K562 (cell line): ENCODE data around the gene ZNF366. TPM values are rescaled to one million over a fixed set of nuclear protein-coding genes. Genes with fewer than 3 reads are reported as not detected.
A peak's percentile ranks its signal among the peaks of the same experiment; 100 is the strongest.

Experiments
- ATAC-seq: fragments of 200-7000 bp; cut with Tn5 transposase; 3 replicates; pipeline ENCODE4 v1.9.1; 2020; ENCODE audit warnings: moderate library complexity
- BruUV-seq: library from RNA; stranded (reverse); fragments of 400-500 nt; replicated peaks from 2 replicates; lab custom pipeline; 2021; lab: Mats Ljungman, UMichigan
- CTCF ChIA-PET: fragments of 300-600 bp; formaldehyde crosslinking; extraction: SDS; loops from one replicate; lab custom pipeline; 2021; ENCODE audit warnings: low intra/inter-chr PET ratio; lab: Yijun Ruan, JAX
- POLR2A ChIA-PET: fragments of 300-600, 350-650 bp; sonication (Branson Sonifier 250); formaldehyde crosslinking; extraction: SDS; loops from one replicate; lab custom pipeline; 2021; ENCODE audit warnings: antibody characterized with exemption, inconsistent platforms; lab: Yijun Ruan, JAX
- DNase-seq, 4 experiments: peaks; one replicate each; pipeline versions ENCODE4 v3.0.0 to v3.0.0-alpha.2; 2011 to 2018; ENCODE audit warnings: low spot score in 3 of 4, mixed read lengths in 3 of 4; ENCODE audit errors: extremely low read depth in 1 of 4
- FAIRE-seq: peaks from 2 replicates; lab custom pipeline; 2011; peaks lifted over from hg19 to GRCh38; lab: Jason Lieb, UNC
- H2AFZ ChIP-seq: 2 replicates; pipeline ENCODE4 v1.6.0; 2011; ENCODE audit warnings: low read depth, low read length, control low read depth, inconsistent platforms
- H3K27ac ChIP-seq: fragments of 200-600 bp; 3 replicates; pipeline ENCODE4 v1.8.0; 2011; ENCODE audit warnings: low read depth, mild to moderate bottlenecking, control low read depth, inconsistent platforms, low read length, moderate library complexity, mixed read lengths; ENCODE audit errors: extremely low read depth
- H3K27me3 ChIP-seq, 2 experiments: fragments of 300-600 bp in 1 of 2; 2 replicates in 1 of 2; 3 replicates in 1 of 2; pipeline versions ENCODE4 v1.6.0 to v1.8.0; 2011; ENCODE audit warnings: inconsistent platforms in 2 of 2, low read length in 2 of 2, mild to moderate bottlenecking in 1 of 2, mixed read lengths in 1 of 2, moderate library complexity in 1 of 2; ENCODE audit not compliant: control insufficient read depth in 2 of 2, insufficient read depth in 2 of 2
- H3K36me3 ChIP-seq: fragments of 300-600 bp; 3 replicates; pipeline ENCODE4 v1.8.0; 2011; ENCODE audit warnings: mild to moderate bottlenecking, low read length, inconsistent platforms; ENCODE audit not compliant: control insufficient read depth, insufficient read depth
- H3K4me1 ChIP-seq, 2 experiments: fragments of 200-600 bp in 1 of 2; replicated peaks in 1 of 2; 2 replicates in 1 of 2; 3 replicates in 1 of 2; pipeline versions ENCODE4 v1.5.1 to v1.8.0; 2011; ENCODE audit warnings: inconsistent platforms in 2 of 2, low read length in 2 of 2, mild to moderate bottlenecking in 1 of 2, mixed read lengths in 1 of 2, moderate library complexity in 1 of 2; ENCODE audit not compliant: control insufficient read depth in 2 of 2, insufficient read depth in 2 of 2
- H3K4me2 ChIP-seq: 2 replicates; pipeline ENCODE4 v1.6.1; 2011; ENCODE audit warnings: low read length, control low read depth, inconsistent platforms, mixed read lengths; ENCODE audit not compliant: insufficient read depth
- H3K4me3 ChIP-seq: fragments of 200-600 bp; sonication (generic), shearing (Covaris generic); 2 replicates; pipeline ENCODE4 v1.5.1; 2016; ENCODE audit warnings: control low read depth, inconsistent platforms
- H3K79me2 ChIP-seq: fragments of 200-600 bp; 3 replicates; pipeline ENCODE4 v1.8.0; 2011; ENCODE audit warnings: low read length, inconsistent platforms; ENCODE audit not compliant: control insufficient read depth, insufficient read depth
- H3K9ac ChIP-seq, 2 experiments: 2 replicates each; pipeline versions ENCODE4 v1.6.0 to v1.6.1; 2011; ENCODE audit warnings: low read depth in 2 of 2, low read length in 2 of 2, control low read depth in 1 of 2, inconsistent platforms in 1 of 2, mild to moderate bottlenecking in 1 of 2, mixed read lengths in 1 of 2; ENCODE audit not compliant: insufficient read depth in 1 of 2
- H3K9me1 ChIP-seq: one replicate; pipeline ENCODE4 v1.6.0; 2011; ENCODE audit warnings: inconsistent platforms, mild to moderate bottlenecking, low read length, moderate library complexity; ENCODE audit not compliant: control insufficient read depth, insufficient read depth
- H3K9me3 ChIP-seq: replicated peaks from 2 replicates; pipeline ENCODE4 v1.5.1; 2011; ENCODE audit warnings: low read depth, low read length, inconsistent platforms; ENCODE audit not compliant: control insufficient read depth, insufficient read depth
- H4K20me1 ChIP-seq: replicated peaks from 2 replicates; pipeline ENCODE4 v1.6.1; 2011; ENCODE audit warnings: low read length, inconsistent platforms, mixed read lengths; ENCODE audit not compliant: control insufficient read depth, insufficient read depth
- RAD21 ChIP-seq, 2 experiments: fragments of 250-450 bp in 1 of 2; fragments of 450-650 bp in 1 of 2; sonication (Bioruptor Pico) in 1 of 2; formaldehyde crosslinking in 1 of 2; IDR thresholded peaks in 1 of 2; conservative IDR thresholded peaks in 1 of 2; 2 replicates each; pipeline versions ENCODE4 v1.4.0 to v1.8.0; 2020 to 2022; ENCODE audit warnings: mild to moderate bottlenecking in 2 of 2, moderate library complexity in 1 of 2
- REST ChIP-seq, 2 experiments: fragments of 450-650 bp; formaldehyde crosslinking in 1 of 2; IDR thresholded peaks; 2 replicates each; pipeline versions ENCODE4 v1.4.0 to v1.6.1; 2014 to 2020; ENCODE audit warnings: mild to moderate bottlenecking in 2 of 2, borderline replicate concordance in 1 of 2, low read depth in 1 of 2
- TOE1 ChIP-seq, 2 experiments: fragments of 450-650 bp in 1 of 2; sonication (generic) in 1 of 2; formaldehyde crosslinking in 1 of 2; IDR thresholded peaks; 2 replicates each; pipeline versions ENCODE4 v1.7.1 to v1.8.0; 2016 to 2022; ENCODE audit warnings: borderline replicate concordance in 2 of 2, mild to moderate bottlenecking in 2 of 2, antibody characterized with exemption in 1 of 2, inconsistent platforms in 1 of 2, low read depth in 1 of 2, missing genetic modification reagents in 1 of 2, moderate library complexity in 1 of 2
- ZNF274 ChIP-seq: IDR thresholded peaks from 2 replicates; pipeline ENCODE4 v1.6.1; 2011; ENCODE audit warnings: low read depth, mild to moderate bottlenecking, low read length, moderate library complexity, borderline replicate concordance
- WGBS: fragments of 100-300 bp; shearing (Covaris generic); methylation state at CpG from one replicate; pipeline ENCODE4 v1.1.6; 2016; ENCODE audit warnings: low coverage, mixed read lengths; ENCODE audit not compliant: insufficient coverage; ENCODE audit errors: missing lambda C conversion rate; 5-methylcytosine and 5-hydroxymethylcytosine counted together
- in situ Hi-C: fragments of 300-500 bp; cut with MboI; formaldehyde crosslinking; loops from 4 replicates; pipeline ENCODE4 v1.15.0; 2018; ENCODE audit warnings: inconsistent platforms, mixed read lengths
- intact Hi-C: fragments of 100-400 bp; cut with micrococcal nuclease; formaldehyde crosslinking; loops from 2 replicates; pipeline ENCODE4 v1.14.2; 2022
- polyA plus RNA-seq, 8 experiments: library from polyadenylated mRNA; depleted of rRNA in 4 of 8; stranded (reverse) in 5 of 8; unstranded in 3 of 8; fragments of >200 nt; fragmentation: Nextera tagmentation in 2 of 8; fragmentation: Illumina TruSeq in 1 of 8; extraction: Ambion mirVana in 2 of 8; extraction: Trizol in 1 of 8; gene quantifications; 2 replicates each; pipeline versions ENCODE4 v1.2.1 to v1.2.3, GENCODE V29; 2011 to 2014; ENCODE audit warnings: inconsistent platforms in 1 of 8, missing spikeins in 1 of 8
- total RNA-seq, 7 experiments: library from RNA; depleted of rRNA in 6 of 7; stranded (reverse); fragments of >200 nt in 6 of 7; fragmentation: Illumina TruSeq in 2 of 7; extraction: Trizol in 2 of 7; gene quantifications; 2 replicates each; pipeline versions ENCODE4 v1.2.1 to v1.2.3, GENCODE V29; 2011 to 2021; ENCODE audit warnings: low replicate concordance in 1 of 7
- TF ChIP-seq, protein P1 (sequence below), 3 experiments: IDR thresholded peaks in 2 of 3; conservative IDR thresholded peaks in 1 of 3; 2 replicates each; pipeline ENCODE4 v1.5.1; 2011 to 2012; ENCODE audit warnings: low read length in 3 of 3, mild to moderate bottlenecking in 3 of 3, control low read depth in 2 of 3, improper control_type of control experiment in 1 of 3, inconsistent platforms in 1 of 3, low read depth in 1 of 3, mixed read lengths in 1 of 3, moderate library complexity in 1 of 3; ENCODE audit not compliant: insufficient read depth in 2 of 3
- TF ChIP-seq, protein P2 (sequence below): fragments of 450-650 bp; formaldehyde crosslinking; IDR thresholded peaks from 2 replicates; pipeline ENCODE4 v1.4.0; 2020; ENCODE audit warnings: mild to moderate bottlenecking, moderate library complexity

The ZNF366 gene
- total and polyA plus RNA-seq, 9 of the 15 experiments (the other 6 are each of a cell fraction or from before 2014, with no cell fraction given): not detected

DNA sequence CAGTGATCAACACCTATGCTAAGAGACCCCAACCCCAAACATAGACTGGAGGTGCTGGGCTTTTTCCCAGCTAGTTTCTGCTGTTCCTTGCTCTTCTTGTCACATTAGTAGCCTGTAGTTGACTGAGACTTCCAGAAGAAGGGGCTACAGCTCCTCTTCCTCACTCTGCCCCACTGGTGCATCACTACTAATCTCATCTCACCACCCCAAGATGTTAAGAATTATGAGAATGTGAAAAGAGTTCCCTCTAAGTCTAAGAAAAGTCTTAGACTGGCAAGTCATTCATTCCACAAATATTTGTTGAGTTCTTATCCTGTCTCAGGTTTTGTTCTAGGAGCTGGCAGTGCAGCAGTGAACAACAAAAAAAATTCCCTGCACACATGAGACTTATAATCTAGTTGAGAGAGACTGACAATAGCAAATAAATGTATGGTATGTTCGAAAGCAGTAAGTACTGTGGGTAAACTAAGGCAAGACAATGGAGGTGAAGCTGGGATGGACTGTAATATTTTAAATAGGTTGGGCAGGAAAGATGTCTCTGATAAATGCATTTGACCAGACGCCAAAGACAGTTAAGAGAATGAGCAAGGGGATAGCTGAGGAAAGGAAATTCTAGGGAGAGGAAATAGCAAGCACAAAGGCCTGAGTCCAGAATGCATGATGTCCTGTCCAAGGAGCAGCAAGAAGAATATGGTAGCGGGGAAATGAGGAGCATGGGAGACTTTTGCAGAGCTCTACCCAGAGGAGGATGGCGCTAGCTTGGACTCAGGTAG, 94.7 kb downstream of the ZNF366 start:
- H3K9ac ChIP-seq: no peak overlapping the region
- H3K27ac ChIP-seq: no peak overlapping the region
- peaks cover 0 to 3% of the 10 kb centered on the region in 2 experiments; a peak in 1 of 5 replicates for H3K4me1 ChIP-seq
- H3K27me3 ChIP-seq: peaks cover 0 to 12% of the 10 kb centered on the region in 2 experiments; a peak in 1 of 5 replicates
- no peaks in the 10 kb centered on the region for H3K79me2 ChIP-seq
- ChIA-PET POLR2A (interaction anchor here (0.8 to 1.7 kb wide), 5 partner anchors 9 to 112 kb away, joined by 3 to 4 read pairs (median 3); no protein-coding TSS in a partner anchor), CTCF (no interaction called here)
- no peak for ATAC-seq
- intact Hi-C loops (loop anchor here (1.0 kb wide), 1 partner anchor 112 kb away; no protein-coding TSS in a partner anchor), in situ Hi-C loops (no loop called here)
- no peak overlapping the region for H3K4me2 ChIP-seq
- no peak for FAIRE-seq
- no peaks in the 10 kb centered on the region for H3K36me3 ChIP-seq
- no peak for DNase-seq
- no TSS peak for BruUV-seq
- H2AFZ ChIP-seq: no peak overlapping the region
- H4K20me1 ChIP-seq: no peaks in the 10 kb centered on the region
- no peaks in the 10 kb centered on the region for H3K9me1 ChIP-seq
- no peaks in the 10 kb centered on the region for H3K9me3 ChIP-seq
- WGBS: 3% methylated on average over 4 of the region's 4 CpGs
- no peak overlapping the region for H3K4me3 ChIP-seq
- TF ChIP-seq, protein P1, sequence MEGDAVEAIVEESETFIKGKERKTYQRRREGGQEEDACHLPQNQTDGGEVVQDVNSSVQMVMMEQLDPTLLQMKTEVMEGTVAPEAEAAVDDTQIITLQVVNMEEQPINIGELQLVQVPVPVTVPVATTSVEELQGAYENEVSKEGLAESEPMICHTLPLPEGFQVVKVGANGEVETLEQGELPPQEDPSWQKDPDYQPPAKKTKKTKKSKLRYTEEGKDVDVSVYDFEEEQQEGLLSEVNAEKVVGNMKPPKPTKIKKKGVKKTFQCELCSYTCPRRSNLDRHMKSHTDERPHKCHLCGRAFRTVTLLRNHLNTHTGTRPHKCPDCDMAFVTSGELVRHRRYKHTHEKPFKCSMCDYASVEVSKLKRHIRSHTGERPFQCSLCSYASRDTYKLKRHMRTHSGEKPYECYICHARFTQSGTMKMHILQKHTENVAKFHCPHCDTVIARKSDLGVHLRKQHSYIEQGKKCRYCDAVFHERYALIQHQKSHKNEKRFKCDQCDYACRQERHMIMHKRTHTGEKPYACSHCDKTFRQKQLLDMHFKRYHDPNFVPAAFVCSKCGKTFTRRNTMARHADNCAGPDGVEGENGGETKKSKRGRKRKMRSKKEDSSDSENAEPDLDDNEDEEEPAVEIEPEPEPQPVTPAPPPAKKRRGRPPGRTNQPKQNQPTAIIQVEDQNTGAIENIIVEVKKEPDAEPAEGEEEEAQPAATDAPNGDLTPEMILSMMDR (IDR thresholded peaks at IDR 0.05 in 2 of 3, conservative IDR thresholded peaks at IDR 0.05 in 1 of 3; ENCODE audit: insufficient read depth in 2 of 3, low read depth in 1 of 3, low read length in 3 of 3): peak in 1 of 3 experiments; percentile 31; a peak in 2 of 6 replicates
- TF ChIP-seq REST (IDR thresholded peaks at IDR 0.05; ENCODE audit: borderline replicate concordance): 0 out of 2 replicates have a peak, but pooled peaks have one; percentile 19
- no peak for TF ChIP-seq REST (CRISPR knock-in tag; IDR thresholded peaks at IDR 0.05; ENCODE audit: low read depth)
- TF ChIP-seq RAD21 (CRISPR knock-in tag; conservative IDR thresholded peaks at IDR 0.05 in 1 of 2, IDR thresholded peaks at IDR 0.05 in 1 of 2): peak; percentile 33 to 60
- no peak for TF ChIP-seq ZNF274
- TF ChIP-seq, protein P2, sequence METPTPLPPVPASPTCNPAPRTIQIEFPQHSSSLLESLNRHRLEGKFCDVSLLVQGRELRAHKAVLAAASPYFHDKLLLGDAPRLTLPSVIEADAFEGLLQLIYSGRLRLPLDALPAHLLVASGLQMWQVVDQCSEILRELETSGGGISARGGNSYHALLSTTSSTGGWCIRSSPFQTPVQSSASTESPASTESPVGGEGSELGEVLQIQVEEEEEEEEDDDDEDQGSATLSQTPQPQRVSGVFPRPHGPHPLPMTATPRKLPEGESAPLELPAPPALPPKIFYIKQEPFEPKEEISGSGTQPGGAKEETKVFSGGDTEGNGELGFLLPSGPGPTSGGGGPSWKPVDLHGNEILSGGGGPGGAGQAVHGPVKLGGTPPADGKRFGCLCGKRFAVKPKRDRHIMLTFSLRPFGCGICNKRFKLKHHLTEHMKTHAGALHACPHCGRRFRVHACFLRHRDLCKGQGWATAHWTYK (CRISPR knock-in tag): no peak
- TF ChIP-seq TOE1 (IDR thresholded peaks at IDR 0.05; ENCODE audit: borderline replicate concordance): no peak
- TF ChIP-seq TOE1 (CRISPR knock-in tag; IDR thresholded peaks at IDR 0.05; ENCODE audit: borderline replicate concordance, low read depth): no peak
